GM19463 (cell line): ENCODE data around the gene GIPC1.
"Not testable (repeated sequence)": the region's sequence is repeated elsewhere in the genome, so short reads cannot be mapped to it uniquely, and the experiment has no call there.

Experiments
- ATAC-seq: cut with Tn5 transposase; IDR thresholded peaks from one replicate; pipeline ENCODE4 v1.9.1; 2021; ENCODE audit warnings: mild to moderate bottlenecking, moderate library complexity; ENCODE audit not compliant: unreplicated experiment

Gene GIPC1

DNA sequence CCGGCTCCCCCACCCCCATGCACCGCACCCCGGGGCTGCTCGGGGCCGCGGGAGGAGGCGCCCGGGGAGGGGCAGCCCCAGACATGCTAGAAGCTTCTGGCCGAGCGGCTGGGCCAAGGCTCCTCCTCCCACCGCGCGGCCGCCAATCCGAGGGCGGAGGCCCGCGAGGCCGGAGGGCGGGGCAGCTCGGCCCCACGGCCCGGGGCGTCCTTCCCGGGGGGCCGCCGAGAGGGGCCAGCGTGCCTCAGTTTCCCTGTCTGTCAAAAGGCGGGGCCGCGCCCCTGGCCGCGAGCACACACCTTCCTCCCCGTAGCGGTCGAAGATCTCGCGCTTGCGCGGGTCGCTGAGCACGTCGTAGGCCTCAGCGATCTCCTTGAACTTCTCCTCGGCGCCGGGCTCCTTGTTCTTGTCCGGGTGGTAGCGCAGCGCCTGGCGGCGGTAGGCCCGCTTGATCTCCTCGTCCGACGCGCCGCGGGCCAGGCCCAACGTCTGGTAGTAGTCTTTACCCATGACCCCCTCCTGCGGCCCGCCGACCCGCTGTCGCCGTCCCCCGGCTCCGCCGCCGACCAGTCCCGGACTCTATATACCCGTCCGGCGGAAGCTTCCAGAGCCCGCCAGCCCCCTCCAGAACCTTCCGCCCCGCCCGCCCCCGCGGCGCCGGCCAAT lies 22.0 kb upstream of the GIPC1 start, which contains the start of gene DNAJB1:
TSS of gene DNAJB1 (minus strand) at position 558 of the 666 bp plus-strand sequence. CDS start at position 510, 48 bp downstream.
- ATAC-seq: peak; percentile 57

GRCh38 chr19:14517446-14517839 lies 21.5 kb upstream of the GIPC1 start:
- no peak for ATAC-seq

GRCh38 chr19:14516746-14517438 lies 21.0 kb upstream of the GIPC1 start:
- ATAC-seq: no peak

DNA sequence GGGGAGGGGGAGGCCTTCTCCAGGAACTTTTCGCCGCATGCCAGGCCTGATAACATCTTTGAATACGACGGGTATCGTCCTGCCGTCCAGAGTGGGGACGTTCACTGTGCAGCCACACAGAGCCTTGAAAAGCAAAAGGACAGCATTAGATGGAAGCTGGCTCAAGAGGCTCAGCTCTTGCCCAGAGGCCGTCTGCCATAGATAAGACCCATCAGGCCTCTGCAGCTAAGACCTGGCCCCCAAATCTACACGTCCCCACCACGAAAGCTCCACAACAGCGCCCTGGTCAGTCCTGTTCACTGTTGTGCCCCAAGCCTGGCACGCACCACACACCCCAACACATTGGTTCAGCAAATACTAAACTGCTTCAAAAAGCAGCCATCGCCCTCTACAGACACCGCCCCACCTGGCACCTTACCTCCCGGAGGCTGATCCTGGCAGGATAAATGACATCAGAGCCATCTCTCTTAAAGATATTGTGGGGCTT lies 20.2 kb upstream of the GIPC1 start:
- no peak for ATAC-seq

- ATAC-seq: no peak
Observed at GRCh38 chr19:14515501-14516047, 19.6 kb upstream of the GIPC1 start.

- ATAC-seq: no peak
Observed at GRCh38 chr19:14514215-14514863, 18.4 kb upstream of the GIPC1 start.

DNA sequence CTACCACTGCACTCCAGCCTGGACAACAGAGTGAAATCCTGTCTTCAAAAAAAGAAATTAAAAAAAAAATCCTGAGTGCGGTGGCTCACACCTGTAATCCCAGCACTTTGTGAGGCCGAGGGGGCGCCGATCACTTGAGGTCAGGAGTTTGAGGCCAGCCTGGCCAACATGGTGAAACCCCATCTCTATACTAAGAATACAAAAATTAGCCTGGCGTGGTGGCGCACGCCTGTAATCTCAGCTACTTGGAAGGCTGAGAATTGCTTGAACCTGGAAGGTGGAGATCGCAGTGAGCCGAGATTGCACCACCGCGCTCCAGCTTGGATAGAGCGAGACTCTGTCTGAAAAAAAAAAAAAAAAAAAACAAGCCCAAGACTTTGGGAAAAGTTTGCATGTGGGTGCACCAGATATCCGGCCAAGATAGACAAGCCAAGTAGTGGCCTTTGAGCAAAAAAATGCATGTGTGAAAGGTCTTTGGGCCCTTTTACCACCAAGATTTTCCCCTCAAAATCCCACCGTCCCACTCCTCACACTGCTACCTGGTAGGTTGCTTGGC lies 16.6 kb upstream of the GIPC1 start:
- no peak for ATAC-seq

DNA sequence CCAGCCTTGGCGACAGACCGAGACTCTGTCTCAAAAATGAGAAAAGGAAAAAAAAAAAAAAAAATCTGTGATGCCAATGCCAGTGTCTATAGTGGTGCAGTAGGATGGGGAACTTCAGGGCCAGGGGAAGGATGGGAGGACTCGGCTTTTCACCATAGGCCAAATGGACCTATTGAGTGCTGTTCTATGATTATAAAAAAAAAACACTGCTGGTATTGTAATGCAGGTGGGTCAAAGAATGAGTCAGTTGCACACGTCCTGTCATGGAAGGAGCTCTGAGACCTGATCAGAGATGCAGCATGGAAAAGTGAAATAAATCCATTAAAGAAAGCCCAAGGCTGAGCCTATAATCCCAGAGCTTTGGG lies 15.3 kb upstream of the GIPC1 start:
- no peak for ATAC-seq

DNA sequence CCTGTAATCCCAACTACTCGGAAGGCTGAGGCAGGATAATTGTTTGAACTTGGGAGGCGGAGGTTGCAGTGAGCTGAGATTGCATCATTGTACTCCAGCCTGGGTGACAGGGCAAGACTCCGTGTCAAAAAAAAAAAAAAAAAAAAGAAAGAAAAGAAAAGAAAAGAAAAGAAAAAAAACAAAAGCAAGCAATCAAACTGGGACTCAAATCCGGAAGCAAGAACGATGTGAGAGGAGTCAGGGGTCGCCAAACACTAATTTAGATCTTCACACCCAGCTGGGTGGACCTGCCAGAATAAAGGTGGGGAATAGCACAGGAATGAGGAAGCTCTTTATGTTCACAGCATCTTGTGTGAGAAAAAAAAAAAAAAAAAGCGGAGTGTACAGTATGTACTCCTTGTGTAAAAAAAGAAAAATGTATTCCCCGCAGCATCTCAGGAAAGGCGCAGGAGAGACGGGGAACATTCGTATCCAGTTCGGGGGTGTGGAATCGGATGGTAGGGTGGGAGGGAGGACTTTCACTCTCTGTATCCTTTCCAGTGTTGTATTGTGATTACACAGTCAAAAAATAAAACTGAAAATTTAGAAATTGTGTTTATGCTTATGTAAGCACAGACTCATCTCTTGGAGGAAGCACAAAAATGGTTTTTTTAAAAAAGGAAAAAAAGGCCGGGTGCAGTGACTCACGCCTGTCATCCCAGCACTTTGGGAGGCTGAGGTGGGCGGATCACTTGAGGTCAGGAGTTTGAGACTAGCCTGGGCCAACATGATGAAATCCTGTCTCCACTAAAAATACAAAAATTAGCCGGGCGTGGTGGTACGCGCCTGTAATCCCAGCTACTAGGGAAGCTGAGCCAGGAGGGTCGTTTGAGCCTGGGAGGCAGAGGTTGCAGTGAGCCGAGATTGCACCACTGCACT lies 14.6 kb upstream of the GIPC1 start:
- no peak for ATAC-seq

- ATAC-seq: no peak
Observed at GRCh38 chr19:14507704-14508542, 12.0 kb upstream of the GIPC1 start.

DNA sequence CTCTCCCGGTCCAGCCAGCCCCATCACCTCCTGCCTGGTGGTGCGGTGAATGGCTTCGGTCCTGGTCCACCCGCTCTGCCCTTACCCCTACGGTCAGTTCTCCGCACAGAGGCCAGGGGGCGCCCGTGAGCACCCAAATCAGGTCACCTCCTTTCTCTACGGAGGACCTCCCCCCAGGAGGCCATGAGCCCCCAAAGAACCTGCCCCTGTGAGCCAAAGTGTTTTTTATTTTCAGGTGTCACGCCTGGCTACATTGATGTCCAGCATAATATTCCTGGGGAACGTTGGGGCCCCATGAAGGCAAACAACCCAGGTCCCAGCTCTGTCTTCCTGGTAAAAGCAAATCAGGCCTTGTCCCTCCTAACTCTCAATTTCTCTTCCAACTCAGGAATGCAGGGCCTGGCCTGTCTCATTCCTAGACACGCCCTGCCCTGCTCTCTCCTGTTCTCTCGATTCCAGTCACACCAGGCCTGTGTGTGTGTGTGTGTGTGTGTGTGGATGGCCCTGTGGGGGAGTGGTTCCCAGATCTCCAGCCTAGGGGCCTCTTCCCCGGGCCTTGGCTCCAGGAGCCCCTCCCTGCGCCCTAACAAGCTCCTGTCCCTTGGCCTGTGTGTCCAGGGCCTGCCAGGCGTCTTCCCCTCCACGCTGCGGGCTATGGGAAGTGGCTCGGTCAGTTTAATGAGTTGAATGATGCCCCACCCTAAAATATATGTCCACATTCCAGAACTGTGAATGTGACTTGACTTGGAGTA lies 9.7 kb upstream of the GIPC1 start:
- no peak for ATAC-seq

DNA sequence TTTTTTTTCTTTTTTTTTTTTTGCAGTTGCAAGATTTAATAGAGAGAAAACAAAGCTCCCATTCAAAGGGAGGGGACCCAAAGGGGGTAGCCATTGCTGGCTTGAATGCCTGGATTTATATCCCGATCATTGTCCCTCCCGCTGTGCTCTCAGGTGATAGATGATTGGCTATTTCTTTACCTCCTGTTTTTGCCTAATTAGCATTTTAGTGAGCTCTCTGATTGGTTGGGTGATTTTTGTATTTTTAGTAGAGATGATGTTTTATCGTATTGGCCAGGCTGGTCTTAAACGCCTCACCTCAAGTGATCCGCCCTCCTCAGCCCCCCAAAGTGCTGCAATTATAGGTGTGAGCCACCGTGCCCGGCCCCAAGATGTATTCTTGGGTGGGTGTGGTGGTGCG lies 8.6 kb upstream of the GIPC1 start:
- not testable (repeated sequence) for ATAC-seq

DNA sequence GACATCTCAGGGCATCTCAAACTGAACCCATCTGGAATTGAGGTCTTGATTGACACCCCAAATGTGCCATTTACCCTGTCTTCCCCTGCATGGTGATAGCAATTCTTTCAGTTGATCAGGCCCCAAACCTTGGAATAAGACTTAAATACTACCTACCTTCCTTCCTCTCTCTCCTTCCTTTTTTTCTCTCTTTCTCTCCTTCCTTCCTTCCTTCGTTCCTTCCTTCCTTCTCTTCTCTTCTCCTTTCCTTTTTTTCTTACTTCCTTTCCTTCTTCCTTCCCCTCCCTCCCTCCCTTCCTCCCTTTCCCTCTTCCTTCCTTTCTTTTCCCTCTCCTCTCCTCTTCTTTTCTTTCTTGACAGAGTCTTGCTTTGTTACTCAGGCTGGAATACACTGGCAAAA lies 7.4 kb upstream of the GIPC1 start:
- ATAC-seq: no peak

DNA sequence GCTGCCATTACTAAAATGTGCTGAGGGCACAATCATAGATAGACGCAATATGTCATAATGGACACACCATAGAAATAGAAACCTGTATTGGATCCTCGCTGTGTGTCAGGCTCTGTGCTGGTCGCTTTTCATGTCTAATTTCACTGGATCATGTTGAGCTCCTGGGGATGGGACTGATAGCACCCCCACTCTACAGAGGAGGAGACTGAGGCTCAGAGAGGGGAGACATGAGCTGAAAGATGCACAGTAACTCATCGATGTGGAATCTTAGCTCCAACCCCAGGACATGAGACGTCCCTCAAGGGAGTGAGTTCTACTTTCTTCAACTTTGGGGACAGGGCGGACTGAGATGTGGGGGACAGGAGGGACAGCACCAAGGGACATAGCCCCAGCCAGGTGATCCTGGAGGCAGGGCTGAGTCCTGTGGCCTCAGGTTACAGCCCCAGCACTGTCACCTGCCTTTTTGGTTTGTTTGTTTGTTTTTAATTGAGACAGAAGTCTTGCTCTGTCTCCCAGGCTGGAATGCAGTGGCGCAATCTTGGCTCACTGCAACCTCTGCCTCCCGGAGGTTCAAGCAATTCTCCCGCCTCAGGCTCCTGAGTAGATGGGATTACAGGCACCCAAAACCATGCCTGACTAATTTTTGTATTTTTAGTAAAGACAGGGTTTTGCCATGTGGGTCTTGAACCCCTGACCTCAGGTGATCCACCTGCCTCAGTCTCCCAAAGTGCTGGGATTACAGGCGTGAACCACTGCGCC lies 6.6 kb upstream of the GIPC1 start:
- no peak for ATAC-seq

GRCh38 chr19:14497228-14497921 lies 1.4 kb upstream of the GIPC1 start:
- ATAC-seq: no peak

DNA sequence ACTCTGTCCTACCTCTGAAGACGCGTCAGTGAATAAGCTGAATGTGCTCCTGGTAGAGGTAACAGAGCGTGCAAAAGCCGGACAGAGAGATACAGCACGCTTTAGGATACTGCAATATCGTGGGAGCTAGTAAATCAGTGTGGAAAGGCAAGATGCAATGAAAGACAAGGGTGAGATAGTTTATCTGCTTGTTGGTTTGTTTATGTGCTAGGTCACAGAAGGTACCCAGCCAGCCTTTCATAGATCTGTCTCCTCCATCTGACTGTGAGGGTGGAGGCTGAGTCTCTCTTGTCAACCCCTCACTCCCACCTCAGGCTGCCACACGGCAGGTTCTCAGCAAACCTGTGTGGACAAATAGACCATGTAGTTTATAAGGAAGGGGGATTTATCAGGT lies 904 bp upstream of the GIPC1 start:
- no peak for ATAC-seq

- peak; percentile 12 for ATAC-seq
Observed at GRCh38 chr19:14495672-14496028, 277 bp downstream of the GIPC1 start.
